Heart right ventricle (tissue), 16 donors: ENCODE measurements around the gene HIGD2B. TPM values are rescaled to one million over a fixed set of nuclear protein-coding genes. Genes with fewer than 3 reads are reported as not detected.
"Not testable (repeated sequence)": the region's sequence is repeated elsewhere in the genome, so short reads cannot be mapped to it uniquely, and the experiment has no call there.

Source experiments
- ATAC-seq, 8 donors: fragments of 200-7000 bp; cut with Tn5 transposase; one replicate each; pipeline ENCODE4 v1.9.1; 2020; ENCODE audit warnings: mild to moderate bottlenecking in 8 of 8, moderate library complexity in 8 of 8, moderate number of reproducible peaks in 1 of 8
- DNase-seq, 2 donors: peaks; one replicate each; pipeline ENCODE4 v3.0.0-alpha.2; 2020
- H3K27ac ChIP-seq, 10 donors: fragments of 200-600 bp; sonication (generic) in 2 of 10; one replicate each; pipeline versions ENCODE4 v1.5.0 to v1.8.0; 2020 to 2022; ENCODE audit warnings: mild to moderate bottlenecking in 3 of 10
- H3K27me3 ChIP-seq, 7 donors: fragments of 200-600 bp; one replicate each; pipeline ENCODE4 v1.8.0; 2021 to 2022; ENCODE audit warnings: mild to moderate bottlenecking in 2 of 7
- H3K36me3 ChIP-seq, 9 donors: fragments of 200-600 bp; sonication (generic) in 1 of 9; one replicate each; pipeline versions ENCODE4 v1.5.0 to v1.8.0; 2020 to 2022; ENCODE audit warnings: mild to moderate bottlenecking in 2 of 9
- H3K4me1 ChIP-seq, 9 donors: fragments of 200-600 bp; sonication (generic) in 1 of 9; one replicate each; pipeline versions ENCODE4 v1.5.0 to v1.8.0; 2020 to 2022; ENCODE audit warnings: mild to moderate bottlenecking in 4 of 9
- H3K4me3 ChIP-seq, 10 donors: fragments of 200-600 bp; sonication (generic) in 2 of 10; one replicate each; pipeline versions ENCODE4 v1.5.0 to v1.8.0; 2020 to 2022; ENCODE audit warnings: mild to moderate bottlenecking in 7 of 10, moderate library complexity in 2 of 10
- H3K9me3 ChIP-seq, 11 donors: fragments of 200-600 bp in 10 of 11; sonication (generic) in 2 of 11; one replicate each; pipeline versions ENCODE4 v1.5.0 to v1.8.0; 2013 to 2022; ENCODE audit warnings: mild to moderate bottlenecking in 2 of 11, control low read depth in 1 of 11, moderate library complexity in 1 of 11
- WGBS, 2 donors: extraction: QIAGEN DNeasy Blood & Tissue Kit; methylation state at CpG; one replicate each; pipeline ENCODE4 v1.1.7; 2013; ENCODE audit warnings: inconsistent platforms in 1 of 2; 5-methylcytosine and 5-hydroxymethylcytosine counted together
- intact Hi-C, 10 donors: fragments of 100-400 bp; cut with DNase I; formaldehyde crosslinking; loops; one replicate each; pipeline versions ENCODE4 v1.11.1 to v1.14.2; 2022
- polyA plus RNA-seq, 2 donors: library from polyadenylated mRNA; stranded (reverse); fragments of 200-250 nt; gene quantifications; one replicate each; pipeline ENCODE4 v1.2.3, GENCODE V29; 2013
- total RNA-seq, 10 donors: library from RNA; stranded (reverse); fragmentation: NEBNext Ultra II Directional in 3 of 10; extraction: Animal tissue kit (Norgen Biotek cat#: 25700) in 3 of 10; gene quantifications; one replicate each; pipeline versions ENCODE4 v1.2.1 to v1.2.4, GENCODE V29; 2021 to 2023
- TF ChIP-seq, protein P1 (sequence below), 9 donors: fragments of 200-600 bp; sonication (generic) in 2 of 9; IDR thresholded peaks; one replicate each; pipeline versions ENCODE4 v1.5.0 to v1.8.0; 2021 to 2022; ENCODE audit warnings: antibody characterized with exemption in 9 of 9, mild to moderate bottlenecking in 5 of 9, moderate library complexity in 1 of 9
- donor health status: Arrhythmogenic right ventricular cardiomyopathy.
- donor health status: ischemic (EF 13 %, LVEDD 7.1; RV severe dilation, severe dysfunction).
- donor health status: healthy with polysubstance abuse.
- donor health status: DM: no; HTN: yes; CAD: no.
- donor health status: DM: no; HTN: no; CAD: no.
- donor health status: ischemic (EF 25% LVEDD 6.9; RV normal size, moderate dysfunction).
- donor health status: ischemic (EF 25% LVEDD 5.7; RV mildly dilated, moderate dysfunction).
- donor health status: healthy.
- donor health status: DM: yes; HTN: yes; CAD: no.
- donor health status: Ischemic cardiomyopathy.
- donor health status: ischemic (EF 35%, LVEDD 5.7; RV mildly dilated, moderate dysfunction).
- donor health status: nonischemic (EF 11% LVEDD 7.7; RV severe dilation, severe dysfunction).
- donor health status: DM: yes; HTN: yes; CAD: no.
- donor health status: PGD.
- donor health status: ischemic (EF 29% LVEDD 5.4; RV normal size, mild dysfunction).
- donor health status: nonischemic (EF 23%, LVEDD 6.1; RV moderate dilation, normal function).

Gene HIGD2B
- total and polyA plus RNA-seq, 12 donors = not detected

DNA sequence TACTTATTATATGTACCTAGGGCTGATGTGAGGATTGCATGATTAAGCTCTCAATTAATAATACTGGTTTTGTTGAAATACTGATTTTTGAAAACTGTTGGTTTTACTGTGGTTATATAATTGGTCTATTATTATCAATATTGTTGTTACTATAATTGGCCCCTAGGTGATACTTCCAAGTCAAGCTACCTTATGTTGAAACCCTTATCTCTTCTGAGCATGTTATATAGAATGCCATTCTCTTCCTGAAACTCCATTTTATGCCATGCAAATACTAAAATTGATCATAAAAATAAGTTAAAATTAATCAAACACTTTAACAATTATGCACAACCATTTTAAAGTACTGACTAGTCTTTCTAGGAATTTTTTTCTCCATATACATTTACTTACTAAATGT is 46.1 kb upstream of the HIGD2B start:
- no peak overlapping the region for H3K4me3 ChIP-seq
- ATAC-seq (no peak), DNase-seq (no peak)
- peaks cover 0 to 94% (median 30%) of the 10 kb centered on the region in 9 donors for H3K36me3 ChIP-seq
- TF ChIP-seq, protein P1, sequence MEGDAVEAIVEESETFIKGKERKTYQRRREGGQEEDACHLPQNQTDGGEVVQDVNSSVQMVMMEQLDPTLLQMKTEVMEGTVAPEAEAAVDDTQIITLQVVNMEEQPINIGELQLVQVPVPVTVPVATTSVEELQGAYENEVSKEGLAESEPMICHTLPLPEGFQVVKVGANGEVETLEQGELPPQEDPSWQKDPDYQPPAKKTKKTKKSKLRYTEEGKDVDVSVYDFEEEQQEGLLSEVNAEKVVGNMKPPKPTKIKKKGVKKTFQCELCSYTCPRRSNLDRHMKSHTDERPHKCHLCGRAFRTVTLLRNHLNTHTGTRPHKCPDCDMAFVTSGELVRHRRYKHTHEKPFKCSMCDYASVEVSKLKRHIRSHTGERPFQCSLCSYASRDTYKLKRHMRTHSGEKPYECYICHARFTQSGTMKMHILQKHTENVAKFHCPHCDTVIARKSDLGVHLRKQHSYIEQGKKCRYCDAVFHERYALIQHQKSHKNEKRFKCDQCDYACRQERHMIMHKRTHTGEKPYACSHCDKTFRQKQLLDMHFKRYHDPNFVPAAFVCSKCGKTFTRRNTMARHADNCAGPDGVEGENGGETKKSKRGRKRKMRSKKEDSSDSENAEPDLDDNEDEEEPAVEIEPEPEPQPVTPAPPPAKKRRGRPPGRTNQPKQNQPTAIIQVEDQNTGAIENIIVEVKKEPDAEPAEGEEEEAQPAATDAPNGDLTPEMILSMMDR (IDR thresholded peaks at IDR 0.05) = no peak
- intact Hi-C loops = no loop called here
- H3K9me3 ChIP-seq = no peaks in the 10 kb centered on the region
- no peaks in the 10 kb centered on the region for H3K4me1 ChIP-seq
- H3K27me3 ChIP-seq = no peaks in the 10 kb centered on the region
- H3K27ac ChIP-seq = no peak overlapping the region

DNA sequence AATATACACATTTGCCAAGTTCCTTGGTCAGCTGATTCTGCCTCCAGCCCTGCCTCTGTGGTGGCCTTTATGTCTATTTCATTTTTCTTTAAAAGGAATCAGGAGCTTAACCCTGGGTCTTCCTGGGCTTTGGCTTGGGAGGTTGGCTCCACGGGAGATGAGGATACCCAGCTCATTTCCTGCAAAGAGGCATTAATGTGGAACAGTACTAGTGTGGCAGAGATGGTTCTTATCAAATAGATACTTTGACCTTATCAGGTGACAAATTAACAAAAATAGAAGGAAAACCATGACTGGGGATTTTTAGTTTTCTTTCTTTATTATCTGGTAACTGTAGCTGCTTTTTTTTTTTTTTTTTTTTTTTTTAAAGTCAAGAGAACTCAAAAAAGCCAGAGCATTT is 42.8 kb upstream of the HIGD2B start:
- DNase-seq = no peak
- ATAC-seq = no peak
- intact Hi-C loops = loop anchor here in 2 of 10 donors (10.0 kb wide), 2 partner anchors 346 to 546 kb away; no protein-coding TSS in a partner anchor

DNA sequence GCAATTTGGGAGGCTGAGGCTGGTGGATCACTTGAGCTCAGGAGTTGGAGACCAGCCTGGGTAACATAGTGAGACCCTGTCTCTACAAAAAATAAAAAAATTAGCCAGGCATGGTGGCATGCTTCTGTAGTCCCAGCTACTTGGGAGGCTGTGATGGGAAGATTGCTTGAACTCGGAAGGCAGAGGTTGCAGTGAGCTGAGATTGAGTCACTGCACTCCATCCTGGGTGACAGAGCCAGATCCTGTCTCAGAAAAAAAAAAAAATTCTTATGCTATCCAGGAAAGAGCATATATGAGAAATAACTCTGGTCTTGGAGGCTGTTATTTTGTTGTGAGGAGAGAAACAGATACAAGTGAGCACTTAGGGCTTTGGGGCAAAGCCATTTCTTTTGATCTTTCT is 42.3 kb upstream of the HIGD2B start:
- H3K27ac ChIP-seq, H3K27me3 ChIP-seq, H3K9me3 ChIP-seq, H3K4me1 ChIP-seq, DNase-seq, H3K4me3 ChIP-seq, ATAC-seq: not testable (repeated sequence)
- intact Hi-C loops = loop anchor here in 2 of 10 donors (10.0 kb wide), 2 partner anchors 347 to 547 kb away; no protein-coding TSS in a partner anchor
- peaks cover 0 to 83% (median 13%) of the 10 kb centered on the region in 9 donors for H3K36me3 ChIP-seq
- 87% methylated on average over 1 of the region's 1 CpG for WGBS, 2 donors

More for the DNA sequence above, 42.8 kb upstream of the HIGD2B start:
- Histone ChIP-seq H3K4me3 (no peak overlapping the region), H3K4me1 (no peaks in the 10 kb centered on the region), H3K9me3 (no peaks in the 10 kb centered on the region), H3K27ac (no peak overlapping the region), H3K36me3 (peaks cover 0 to 81% (median 18%) of the 10 kb centered on the region in 9 donors), H3K27me3 (no peaks in the 10 kb centered on the region)
- TF ChIP-seq, protein P1 (IDR thresholded peaks at IDR 0.05) = no peak
- 90 to 92% methylated on average over 1 of the region's 1 CpG for WGBS, 2 donors

DNA sequence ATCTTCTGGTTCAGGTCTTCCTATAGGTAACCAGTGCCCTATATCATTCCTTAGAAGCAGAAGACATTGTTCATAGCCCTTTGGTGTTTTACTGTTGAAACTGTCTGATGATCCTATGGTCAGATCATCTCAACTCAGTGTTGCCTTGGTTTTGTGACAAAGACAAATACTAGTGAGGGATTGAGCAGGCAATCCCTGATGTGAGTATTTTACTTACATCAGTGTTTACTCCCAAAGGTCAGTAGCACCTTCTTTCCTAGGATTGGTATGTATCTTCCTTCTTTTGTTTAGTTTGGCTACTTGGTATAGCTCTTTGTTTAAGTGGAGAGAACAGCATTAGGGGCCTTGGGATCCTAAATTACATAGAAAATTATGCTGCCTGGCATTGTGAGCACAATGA is 41.2 kb upstream of the HIGD2B start:
- DNase-seq (no peak), ATAC-seq (no peak)
- H3K27me3 ChIP-seq = no peaks in the 10 kb centered on the region
- peaks cover 0 to 81% (median 16%) of the 10 kb centered on the region in 9 donors for H3K36me3 ChIP-seq
- intact Hi-C loops = loop anchor here in 2 of 10 donors (10.0 kb wide), 2 partner anchors 348 to 548 kb away; no protein-coding TSS in a partner anchor
- TF ChIP-seq, protein P1 (IDR thresholded peaks at IDR 0.05) = no peak
- H3K4me1 ChIP-seq = no peaks in the 10 kb centered on the region
- no peak overlapping the region for H3K27ac ChIP-seq
- no peaks in the 10 kb centered on the region for H3K9me3 ChIP-seq
- no peak overlapping the region for H3K4me3 ChIP-seq

DNA sequence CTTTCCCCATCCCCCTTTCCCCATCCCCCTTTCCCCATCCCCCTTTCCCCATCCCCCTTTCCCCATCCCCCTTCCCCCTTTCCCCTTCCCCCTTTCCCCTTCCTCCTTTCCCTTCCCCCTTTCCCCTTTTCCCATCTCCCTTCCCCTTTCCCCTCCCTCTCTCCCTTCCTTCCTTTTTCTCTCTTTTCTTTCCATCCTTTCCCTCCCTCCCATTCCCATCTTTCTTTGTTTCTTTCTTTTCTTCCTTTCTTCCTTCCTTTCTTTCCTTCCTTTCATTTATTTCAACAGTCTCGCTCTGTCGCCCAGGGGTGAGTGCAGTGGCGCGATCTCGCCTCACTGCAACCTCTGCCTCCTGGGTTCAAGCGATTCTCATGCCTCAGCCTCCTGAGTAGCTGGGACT is 39.9 kb upstream of the HIGD2B start:
- H3K36me3 ChIP-seq = peaks cover 0 to 68% (median 4%) of the 10 kb centered on the region in 9 donors
- intact Hi-C loops = loop anchor here in 2 of 10 donors (10.0 kb wide), 2 partner anchors 349 to 549 kb away; no protein-coding TSS in a partner anchor

More for the DNA sequence above, 39.9 kb upstream of the HIGD2B start:
- ATAC-seq, H3K27me3 ChIP-seq, H3K9me3 ChIP-seq, H3K27ac ChIP-seq, DNase-seq, H3K4me1 ChIP-seq, H3K4me3 ChIP-seq: not testable (repeated sequence)
- WGBS, 2 donors = 96 to 99% methylated on average over 6 of the region's 6 CpGs
